NCI-H69 (cell line): ENCODE data around the gene MMP14.

Experiments
- DNase-seq: peaks from one replicate; lab custom pipeline; 2025; lab: John Stamatoyannopoulos, UW

Gene MMP14

DNA sequence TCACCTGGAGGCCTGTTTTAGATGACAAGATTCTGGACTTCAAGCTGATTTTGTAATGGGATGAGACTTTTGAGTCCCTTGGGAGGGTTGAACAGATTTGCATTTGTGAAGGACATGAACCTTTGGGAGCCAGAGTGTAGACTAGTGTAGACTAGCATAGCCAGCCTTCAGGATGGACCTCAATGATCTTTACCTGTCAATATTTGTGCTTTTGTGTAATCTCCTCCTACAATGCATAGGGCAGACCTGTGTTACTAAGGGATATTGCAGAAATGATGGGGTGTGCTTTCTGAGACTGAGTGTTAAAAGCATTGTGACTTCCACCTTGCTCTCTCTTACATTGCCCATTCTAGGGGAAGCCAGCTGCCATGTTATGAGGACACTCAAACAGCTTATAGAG, 25.3 kb downstream of the MMP14 start:
- DNase-seq = no peak

DNA sequence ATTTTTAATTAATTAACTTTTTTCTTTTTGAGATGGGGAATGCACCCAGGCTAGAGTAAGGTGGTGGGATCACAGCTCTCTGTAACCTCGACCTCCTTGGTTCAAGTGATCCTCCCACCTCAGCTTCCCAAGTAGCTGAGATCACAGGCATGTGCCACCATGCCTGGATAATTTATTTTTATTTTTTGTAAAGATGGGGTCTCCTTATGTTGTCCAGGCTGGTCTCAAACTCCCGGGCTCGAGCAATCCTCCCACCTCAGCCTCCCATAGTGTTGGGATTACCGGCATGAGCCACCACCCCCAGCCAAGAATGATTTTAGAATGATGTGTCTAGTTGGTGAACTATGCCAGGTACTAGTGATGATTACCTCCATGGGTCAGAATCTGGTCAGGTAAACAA, 28.6 kb downstream of the MMP14 start:
- DNase-seq = no peak

DNA sequence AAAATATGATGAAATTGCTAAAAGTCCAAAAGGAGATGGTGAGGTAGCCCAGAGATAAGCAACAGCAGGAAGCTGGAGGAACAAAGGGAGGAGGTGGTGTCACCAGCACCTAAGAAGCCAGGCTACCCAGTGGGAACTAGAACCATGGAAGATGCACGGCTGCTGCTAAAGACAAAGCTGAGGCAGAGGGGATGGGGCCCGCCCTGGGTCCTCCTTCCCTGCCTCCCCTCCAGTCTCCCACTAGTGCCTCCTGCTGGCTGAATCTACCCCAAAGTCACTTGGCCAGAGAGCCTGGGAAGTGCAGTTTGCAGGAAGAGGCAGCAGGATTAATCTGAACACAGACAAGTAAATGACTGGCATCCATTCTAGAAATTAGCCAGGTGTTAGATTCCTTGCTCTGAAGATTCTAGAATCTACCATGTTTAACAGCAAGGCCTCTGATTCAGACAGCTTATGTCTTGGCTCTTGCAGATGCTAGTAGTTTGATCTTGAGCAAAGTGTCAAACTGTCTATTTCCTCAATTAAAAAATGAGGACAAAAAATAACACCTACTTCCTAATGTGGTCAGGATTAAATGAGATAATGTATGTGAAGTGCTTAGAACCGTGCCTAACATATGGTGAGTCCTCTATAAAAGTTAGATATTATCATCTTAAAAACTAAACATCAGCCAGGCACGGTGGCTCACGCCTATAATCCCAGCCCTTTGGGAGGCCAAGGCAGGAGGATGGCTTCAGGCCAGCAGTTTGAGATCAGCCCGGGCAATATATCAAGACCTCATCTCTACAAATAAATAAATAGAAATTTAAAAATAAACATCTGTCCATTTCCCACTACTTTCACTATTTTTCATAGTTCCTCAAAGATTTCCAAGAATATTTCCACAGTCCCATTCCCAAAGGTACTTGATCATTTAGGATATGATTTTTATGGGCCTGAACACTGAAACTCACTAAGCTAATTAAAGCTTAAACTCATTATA, 29.3 kb downstream of the MMP14 start:
- DNase-seq = peak; percentile 46

DNA sequence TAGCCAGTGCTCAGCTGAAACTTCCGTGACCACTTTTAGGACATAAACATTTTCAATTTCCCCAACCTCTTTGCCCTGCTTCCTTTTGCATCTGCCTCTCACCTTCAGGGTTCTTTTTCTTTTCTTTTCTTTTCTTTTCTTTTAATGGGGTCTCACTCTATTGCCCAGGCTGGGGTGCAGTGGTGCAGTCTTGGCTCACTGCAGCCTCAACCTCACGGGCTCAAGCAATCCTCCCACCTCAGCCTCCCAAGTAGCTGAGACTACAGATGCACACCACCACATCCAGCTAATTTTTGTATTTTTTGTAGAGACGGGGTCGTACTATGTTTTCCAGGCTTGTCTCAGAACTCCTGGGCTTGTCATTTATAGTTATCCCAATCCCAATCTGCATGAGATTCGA, 30.5 kb downstream of the MMP14 start:
- no peak for DNase-seq

DNA sequence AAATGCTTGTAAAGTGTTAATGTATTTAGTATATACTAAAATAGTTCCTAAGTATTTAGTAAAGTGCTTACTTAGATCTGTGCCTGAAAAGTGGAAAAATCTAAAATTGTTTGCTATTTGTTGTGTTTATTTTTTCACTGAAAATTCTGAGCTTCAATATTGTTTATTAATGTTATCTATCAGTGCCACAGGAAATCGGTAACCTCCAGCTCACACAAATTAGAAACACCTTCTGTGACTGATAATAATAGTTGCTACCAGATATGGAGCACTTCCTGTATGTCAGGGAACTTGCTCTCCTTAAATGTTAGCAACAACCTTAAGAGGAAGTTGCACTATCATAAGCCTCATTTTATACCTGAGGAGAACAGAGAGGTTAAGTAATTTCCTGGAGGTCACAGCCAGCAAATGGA, 34.4 kb downstream of the MMP14 start:
- DNase-seq = no peak

DNA sequence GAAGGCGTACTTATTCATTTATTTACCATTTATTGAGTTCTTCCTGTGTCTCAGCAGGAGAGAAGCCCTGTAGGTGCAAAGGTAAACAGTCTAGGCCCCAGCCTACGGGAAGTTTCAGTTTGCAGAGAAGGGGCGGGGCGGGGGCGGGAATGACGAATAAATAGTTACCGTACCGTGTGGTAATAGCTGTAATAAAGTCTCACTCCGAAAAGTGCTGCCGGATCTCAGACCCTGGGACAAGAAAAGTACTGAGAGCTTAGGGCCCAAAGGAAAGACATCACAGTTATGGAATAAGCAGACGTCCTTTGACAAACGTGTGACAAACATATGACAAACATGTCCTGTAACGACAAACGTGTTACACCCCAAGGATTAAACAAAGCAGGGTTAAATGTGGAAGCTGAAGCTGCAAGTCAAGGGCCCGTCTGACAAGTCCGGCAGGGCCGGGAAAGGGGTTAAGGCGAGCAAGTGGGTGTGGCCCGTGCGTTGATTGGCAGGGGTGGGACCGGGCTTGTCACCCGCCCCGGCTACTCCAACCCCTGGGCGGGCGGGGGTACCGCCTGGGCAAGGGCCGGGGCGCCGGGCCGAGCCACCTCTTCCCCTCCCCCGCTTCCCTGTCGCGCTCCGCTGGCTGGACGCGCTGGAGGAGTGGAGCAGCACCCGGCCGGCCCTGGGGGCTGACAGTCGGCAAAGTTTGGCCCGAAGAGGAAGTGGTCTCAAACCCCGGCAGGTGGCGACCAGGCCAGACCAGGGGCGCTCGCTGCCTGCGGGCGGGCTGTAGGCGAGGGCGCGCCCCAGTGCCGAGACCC, 35.0 kb downstream of the MMP14 start, which contains the start of gene LRP10:
Gene LRP10, plus strand, starts transcription at position 517 of the 809 bp plus-strand sequence. CDS start 564 bp downstream, outside the sequence.
- DNase-seq = peak; percentile 95

DNA sequence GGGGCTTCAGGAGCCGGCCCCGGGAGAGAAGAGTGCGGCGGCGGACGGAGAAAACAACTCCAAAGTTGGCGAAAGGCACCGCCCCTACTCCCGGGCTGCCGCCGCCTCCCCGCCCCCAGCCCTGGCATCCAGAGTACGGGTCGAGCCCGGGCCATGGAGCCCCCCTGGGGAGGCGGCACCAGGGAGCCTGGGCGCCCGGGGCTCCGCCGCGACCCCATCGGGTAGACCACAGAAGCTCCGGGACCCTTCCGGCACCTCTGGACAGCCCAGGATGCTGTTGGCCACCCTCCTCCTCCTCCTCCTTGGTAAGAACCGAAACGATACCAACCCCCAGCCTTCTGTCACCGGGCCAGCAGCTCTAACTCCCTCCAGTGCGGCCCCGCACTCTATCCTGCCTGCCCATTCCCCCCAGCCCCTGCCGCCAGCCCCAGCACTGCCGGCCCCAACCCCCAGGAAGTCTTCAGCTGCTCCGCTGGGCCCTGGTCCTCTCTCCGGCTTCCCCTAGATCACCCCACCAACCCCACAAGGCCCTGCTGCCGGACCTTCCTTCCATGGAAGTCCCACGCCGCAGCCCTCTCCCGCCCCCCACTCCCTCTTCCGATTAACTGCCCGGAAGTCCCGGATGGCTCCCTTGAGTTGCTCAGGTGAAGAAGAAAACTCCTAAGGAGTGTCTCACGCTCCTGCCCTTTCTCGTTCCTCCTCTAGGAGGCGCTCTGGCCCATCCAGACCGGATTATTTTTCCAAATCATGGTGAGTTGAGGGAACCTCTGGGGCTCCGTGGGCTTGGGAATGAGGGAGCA, 35.8 kb downstream of the MMP14 start:
- DNase-seq = peak; percentile 91

DNA sequence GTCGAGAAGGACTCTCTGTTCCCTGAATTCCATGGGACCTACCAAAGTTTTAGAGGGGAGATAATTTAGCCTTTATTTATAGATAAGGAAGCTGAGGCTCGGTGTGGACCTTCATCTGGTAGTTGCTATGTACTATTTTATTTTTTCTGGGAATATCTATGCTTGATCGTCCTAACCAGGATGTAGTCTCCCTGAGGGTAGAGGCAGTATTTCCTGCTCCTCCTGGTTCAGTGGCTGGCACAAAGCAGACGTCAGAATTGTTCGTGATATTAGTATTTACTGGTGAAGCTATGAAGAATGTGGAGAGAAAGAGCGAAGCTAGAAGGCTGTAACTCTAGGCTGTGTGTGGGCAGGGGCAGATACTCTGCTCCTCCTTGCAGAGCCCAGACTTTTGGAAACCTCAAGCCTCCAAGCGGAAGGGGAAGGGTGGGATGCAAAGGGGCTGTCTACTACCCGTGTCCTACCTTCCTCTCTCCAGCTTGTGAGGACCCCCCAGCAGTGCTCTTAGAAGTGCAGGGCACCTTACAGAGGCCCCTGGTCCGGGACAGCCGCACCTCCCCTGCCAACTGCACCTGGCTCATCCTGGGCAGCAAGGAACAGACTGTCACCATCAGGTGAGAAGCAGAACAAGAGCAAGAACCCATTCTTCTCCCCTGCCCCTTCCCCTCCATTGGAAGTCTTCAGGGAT, 36.6 kb downstream of the MMP14 start:
- no peak for DNase-seq

DNA sequence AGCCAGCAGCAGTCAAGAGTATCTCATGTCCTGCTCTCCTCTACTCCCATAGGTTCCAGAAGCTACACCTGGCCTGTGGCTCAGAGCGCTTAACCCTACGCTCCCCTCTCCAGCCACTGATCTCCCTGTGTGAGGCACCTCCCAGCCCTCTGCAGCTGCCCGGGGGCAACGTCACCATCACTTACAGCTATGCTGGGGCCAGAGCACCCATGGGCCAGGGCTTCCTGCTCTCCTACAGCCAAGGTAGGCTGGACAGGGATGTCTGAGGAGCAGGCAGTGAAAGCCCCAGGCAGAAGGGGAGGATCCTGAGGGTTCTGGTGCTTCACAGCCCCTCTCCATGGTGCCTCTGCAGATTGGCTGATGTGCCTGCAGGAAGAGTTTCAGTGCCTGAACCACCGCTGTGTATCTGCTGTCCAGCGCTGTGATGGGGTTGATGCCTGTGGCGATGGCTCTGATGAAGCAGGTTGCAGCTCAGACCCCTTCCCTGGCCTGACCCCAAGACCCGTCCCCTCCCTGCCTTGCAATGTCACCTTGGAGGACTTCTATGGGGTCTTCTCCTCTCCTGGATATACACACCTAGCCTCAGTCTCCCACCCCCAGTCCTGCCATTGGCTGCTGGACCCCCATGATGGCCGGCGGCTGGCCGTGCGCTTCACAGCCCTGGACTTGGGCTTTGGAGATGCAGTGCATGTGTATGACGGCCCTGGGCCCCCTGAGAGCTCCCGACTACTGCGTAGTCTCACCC, 38.8 kb downstream of the MMP14 start:
- DNase-seq = no peak

DNA sequence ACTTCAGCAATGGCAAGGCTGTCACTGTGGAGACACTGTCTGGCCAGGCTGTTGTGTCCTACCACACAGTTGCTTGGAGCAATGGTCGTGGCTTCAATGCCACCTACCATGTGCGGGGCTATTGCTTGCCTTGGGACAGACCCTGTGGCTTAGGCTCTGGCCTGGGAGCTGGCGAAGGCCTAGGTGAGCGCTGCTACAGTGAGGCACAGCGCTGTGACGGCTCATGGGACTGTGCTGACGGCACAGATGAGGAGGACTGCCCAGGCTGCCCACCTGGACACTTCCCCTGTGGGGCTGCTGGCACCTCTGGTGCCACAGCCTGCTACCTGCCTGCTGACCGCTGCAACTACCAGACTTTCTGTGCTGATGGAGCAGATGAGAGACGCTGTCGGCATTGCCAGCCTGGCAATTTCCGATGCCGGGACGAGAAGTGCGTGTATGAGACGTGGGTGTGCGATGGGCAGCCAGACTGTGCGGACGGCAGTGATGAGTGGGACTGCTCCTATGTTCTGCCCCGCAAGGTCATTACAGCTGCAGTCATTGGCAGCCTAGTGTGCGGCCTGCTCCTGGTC, 39.4 kb downstream of the MMP14 start:
- no peak for DNase-seq

DNA sequence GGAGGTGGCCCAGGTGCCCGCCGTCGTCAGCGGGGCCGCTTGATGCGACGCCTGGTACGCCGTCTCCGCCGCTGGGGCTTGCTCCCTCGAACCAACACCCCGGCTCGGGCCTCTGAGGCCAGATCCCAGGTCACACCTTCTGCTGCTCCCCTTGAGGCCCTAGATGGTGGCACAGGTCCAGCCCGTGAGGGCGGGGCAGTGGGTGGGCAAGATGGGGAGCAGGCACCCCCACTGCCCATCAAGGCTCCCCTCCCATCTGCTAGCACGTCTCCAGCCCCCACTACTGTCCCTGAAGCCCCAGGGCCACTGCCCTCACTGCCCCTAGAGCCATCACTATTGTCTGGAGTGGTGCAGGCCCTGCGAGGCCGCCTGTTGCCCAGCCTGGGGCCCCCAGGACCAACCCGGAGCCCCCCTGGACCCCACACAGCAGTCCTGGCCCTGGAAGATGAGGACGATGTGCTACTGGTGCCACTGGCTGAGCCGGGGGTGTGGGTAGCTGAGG, 40.7 kb downstream of the MMP14 start:
- no peak for DNase-seq

DNA sequence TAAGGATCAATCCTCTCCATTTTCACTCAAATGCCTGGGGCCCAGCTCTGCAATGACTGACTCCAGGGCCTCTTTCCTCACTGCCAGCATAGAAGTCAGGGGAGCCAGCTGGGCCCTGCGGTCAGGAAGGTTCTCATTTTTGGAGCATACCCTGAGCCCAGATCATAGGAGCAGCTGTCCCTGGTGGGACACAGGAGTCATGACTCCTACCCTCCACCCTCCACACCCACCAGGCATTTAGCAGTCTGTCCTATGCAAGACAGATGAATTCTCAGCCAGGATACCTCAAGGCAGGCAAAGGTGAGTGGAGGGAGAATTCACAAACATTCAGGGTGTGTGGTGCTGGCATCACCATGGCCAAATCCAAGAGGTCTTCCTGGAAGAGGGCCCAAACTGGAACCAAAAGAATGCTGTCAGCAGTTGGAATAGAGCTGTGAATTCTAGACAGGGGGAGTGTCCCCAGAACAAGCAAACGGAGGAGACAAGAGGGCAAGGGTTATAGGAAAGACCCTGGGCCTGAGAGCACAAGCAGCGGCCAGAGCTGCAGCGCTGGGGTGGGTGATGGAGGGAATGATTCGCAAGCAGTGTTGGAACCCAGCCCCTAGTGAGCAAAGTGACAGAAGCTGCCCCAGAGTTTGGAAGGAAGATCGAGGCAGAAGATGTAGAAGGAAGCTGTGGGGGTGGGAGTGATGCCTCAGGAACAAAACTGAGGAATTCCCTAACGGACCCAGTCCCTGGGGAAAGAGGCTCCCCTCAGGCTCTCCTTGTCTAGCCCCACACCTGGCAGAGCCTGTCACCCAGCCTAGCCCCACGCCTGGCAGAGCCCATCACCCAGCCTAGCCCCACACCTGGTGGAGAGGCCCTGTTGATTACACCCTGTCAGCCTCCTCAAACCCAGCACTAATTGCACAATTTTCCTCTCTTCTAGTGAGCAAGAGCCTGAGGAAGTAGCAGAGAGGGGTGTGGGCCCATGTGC, 42.2 kb downstream of the MMP14 start:
- no peak for DNase-seq

DNA sequence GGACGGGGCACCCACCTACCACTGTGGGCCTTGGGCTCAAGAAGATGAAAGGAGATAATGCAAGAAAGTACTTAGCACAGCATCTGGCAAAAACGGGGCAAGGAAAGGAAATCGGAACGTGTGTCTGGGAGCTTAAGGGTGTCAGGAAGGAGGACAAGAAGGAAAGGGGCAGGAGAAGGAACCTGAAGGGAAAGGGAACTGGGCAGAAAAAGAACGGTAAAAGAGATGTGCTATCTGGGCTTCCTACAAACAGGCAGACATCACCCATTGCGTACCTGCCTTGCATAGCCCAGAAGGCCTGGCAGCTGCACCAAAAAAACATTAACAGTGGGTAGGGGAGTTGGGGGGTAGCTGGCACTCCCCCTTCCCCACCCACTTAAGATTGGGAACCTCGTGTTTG, 45.7 kb downstream of the MMP14 start:
- no peak for DNase-seq

DNA sequence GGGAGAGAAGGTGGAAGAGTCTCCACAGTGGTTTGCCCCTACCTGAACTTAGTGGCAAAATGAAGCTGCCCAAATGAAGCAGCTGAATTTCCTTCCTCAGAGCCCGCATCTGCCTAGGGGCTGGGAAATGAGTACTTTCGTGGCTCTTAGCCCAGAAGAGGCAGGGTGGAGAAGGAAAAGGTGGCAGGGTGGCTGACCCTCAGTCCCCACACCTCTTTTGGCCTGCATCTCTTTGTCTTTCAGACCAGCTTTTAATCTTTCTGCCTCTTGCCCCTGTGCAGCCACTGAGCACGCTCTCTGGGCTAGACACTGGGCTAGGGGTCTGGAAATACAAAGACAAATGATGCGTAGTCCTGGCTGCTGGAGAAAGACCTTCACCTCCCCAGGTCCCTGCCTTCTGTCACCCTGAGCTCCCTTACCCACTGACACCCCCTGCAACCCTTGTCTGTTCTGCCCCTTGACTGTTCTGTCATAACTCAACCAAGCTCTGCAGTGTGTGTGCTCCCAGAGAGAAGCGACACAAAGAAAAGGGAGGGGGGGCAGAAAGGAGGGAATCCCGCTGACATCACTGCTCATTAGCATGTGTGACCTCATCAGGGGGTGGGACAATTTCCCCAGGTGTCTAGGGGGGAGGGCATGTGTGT, 46.3 kb downstream of the MMP14 start:
- DNase-seq = peak; percentile 93

DNA sequence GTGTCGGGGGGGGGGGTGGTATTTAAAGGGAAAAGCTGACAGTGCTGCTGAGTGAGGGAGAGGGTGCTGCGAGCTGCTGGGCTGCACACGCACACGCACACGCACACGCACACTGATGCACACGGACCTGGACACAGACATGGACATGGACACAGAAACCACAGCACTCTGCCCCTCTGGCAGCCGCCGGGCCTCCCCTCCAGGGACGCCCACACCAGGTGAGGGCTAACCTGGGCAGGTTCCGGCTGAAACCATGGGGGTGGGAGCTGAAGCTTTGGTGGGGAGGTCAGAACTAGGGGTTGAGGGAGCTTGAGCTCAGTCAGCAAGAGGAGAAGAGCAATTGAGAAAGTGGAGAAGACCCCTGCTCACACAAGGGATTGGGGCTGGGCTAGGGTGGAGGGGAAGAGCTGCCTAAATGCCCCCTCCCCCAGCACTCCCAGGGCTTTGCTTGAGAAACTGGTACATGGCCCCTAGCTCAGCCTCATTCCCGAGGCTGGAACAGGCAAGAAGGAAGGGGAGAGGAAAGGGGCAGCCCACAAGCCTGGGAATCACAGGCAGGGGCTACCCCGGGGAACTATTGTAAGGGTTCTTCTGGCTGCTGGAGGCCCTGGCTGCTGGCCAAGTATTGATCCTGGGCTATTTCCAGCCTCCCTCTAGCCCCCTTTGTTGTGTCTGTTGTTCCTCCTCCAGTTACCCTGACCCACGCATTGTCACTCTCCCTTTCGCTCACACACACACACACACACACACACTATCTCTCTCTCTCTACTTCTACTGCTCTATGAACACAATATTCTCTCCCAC, 47.0 kb downstream of the MMP14 start, which contains the start of gene REM2:
Gene REM2, plus strand, starts transcription at position 50 of the 804 bp plus-strand sequence. Its CDS starts 66 bp downstream, at position 116.
- peak; percentile 44 for DNase-seq

DNA sequence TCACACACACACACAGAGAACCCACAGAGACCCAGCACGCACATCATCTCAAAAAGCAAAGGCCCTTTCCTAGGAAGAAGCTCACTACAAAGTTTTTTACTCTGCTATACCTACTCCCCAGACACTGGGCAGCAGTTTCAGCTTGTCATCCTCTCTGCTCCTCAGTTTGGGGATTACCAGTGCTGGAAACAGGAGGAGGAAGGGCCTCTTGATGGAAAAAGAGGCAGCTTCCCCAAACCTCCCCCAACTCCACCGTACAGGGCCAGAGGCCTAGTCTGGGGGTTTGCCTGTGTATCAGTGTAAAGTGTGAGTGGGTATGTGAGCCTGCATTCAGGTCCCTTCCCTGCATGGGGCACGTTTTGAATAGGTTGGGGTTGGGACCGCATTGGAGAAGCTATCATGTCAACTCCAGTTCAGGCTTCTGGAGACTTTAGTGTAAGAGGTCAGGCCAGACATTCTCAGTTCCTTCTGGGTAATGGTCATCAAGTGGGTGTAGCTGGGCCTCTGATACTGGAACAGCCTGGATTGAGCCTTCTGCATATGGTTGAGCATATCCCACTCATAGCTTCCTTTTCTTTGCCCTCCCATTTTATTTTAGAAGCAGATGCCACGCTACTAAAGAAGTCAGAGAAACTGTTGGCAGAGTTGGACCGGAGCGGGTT, 47.8 kb downstream of the MMP14 start:
- DNase-seq = no peak
